EH (cell line): ENCODE results near the gene GPX2.

Experiments used
- DNase-seq: peaks from one replicate; pipeline ENCODE4 v3.0.0-alpha.2; 2015; ENCODE audit warnings: low read depth

Gene GPX2

DNA sequence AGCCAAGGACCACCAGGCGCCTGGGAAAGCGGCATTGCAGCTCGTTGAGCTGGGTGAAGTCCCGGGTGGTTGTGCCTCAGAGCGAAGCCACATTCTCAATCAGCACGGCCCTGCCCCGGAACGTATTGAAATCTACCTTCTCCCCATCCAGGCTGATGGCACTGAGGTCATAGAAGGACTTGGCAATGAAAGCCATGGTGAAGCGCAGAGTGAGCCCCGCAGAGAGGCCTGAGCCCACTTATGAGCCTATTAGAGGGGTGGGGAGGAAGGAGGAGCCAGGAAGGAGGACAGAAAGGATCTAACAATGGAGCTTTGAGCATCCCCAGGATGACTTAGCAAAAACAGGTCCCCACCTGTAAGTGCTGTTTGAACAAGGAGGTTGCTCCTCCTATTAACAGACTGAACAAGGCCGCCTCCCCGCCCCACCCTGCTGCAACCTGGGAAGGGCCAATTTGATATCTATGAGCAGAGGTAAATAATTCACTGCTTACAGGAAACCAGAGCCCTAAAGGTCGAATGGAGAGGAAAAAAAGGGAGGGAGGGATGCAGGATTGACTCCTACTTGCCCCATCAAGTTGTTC, at the start of gene GPX2:
Gene GPX2 (minus strand): TSS at position 215 of the 581 bp plus-strand sequence. CDS start 19 bp downstream, at position 196.
- no peak for DNase-seq

DNA sequence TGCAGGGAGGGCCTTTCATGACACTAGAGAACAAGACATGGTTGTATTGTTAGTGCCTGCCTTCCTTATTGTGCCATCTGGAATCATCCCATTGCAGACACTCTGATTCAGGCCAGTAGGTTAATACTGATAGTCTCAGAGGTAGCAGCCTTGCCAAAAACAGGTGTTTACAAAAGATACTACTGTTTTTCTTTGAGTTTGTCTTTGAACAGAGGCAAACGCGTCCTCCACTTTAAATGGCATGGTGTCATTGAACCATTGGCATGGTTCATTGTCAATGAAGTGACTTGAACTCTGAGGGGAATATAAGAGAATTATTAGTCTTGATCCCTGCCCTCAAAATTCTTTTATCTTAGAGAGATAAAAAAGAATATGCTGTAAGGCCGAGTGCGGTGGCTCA, 48.4 kb upstream of the GPX2 start:
- DNase-seq: no peak

DNA sequence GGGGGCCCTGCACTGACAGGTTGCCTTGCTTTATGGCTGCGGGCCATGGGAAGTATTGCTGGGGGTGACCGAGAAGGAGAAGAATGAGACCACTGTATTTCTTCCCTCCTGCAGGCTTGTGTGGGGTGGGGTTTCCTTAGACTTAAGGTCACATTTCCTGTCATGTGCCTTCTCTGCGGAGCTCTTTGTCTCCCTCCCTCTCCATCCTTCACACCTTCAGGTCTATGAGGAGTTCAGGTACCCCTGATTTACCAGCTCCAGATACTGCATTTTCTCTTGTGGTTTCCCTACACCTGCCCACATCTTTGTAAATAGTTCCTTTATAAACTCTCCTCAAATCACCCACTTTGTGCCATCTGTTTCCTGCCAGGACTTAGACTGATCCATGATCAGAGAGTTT, 47.8 kb upstream of the GPX2 start:
- DNase-seq: no peak

DNA sequence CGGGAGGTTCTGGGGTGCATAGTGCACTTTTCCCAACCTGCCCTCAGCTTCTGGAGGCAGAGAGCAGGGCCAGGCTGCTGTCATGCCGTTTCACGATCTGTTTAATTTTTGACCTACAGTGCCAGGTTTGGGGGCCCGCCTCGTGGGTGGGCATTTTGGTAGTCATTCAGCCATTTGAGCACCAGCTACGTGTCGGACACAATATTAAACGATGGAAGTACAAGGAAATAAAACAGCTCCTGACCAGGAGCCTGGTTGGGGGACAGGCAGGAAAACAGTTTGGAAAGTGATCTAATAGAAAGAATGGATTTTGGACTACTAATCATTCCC, 44.9 kb upstream of the GPX2 start:
- no peak for DNase-seq

DNA sequence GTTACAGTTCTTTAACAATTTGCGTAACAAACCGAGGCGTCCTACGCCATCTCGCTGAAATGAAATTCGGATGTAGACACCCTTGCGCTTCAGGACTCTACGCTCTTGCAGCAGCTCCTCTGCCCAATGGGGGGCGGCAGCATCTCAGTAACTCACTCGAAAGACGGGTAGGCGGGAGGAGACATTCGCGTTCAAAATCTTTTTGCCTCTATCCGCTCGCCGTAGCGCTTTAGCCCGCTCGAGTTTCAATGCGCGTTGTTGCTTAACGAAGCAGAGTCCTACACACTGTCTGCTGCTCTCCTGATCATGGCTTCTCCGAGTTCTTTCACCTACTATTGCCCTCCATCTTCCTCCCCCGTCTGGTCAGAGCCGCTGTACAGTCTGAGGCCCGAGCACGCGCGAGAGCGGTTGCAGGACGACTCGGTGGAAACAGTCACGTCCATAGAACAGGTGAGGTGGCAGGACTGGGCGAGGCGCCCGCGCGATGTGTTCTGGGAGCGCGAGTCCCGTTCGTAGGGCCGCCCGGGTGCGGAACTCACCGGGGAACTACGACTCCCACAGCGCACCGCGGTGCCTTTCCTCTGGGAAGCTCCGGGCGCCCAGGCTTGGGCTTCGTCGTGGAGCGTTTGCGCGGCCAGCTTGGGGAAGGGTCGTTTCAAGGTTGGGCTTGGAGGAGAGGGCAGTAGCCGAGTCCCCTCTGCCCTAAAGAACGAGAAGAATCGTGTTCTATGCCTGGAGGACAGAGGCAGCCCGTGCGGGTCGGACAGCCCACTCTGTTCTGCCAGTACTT, 44.3 kb upstream of the GPX2 start, which contains the start of gene FNTB:
Gene FNTB (plus strand): TSS at position 248 of the 790 bp plus-strand sequence. CDS start 59 bp downstream, at position 307.
- peak; percentile 97 for DNase-seq

DNA sequence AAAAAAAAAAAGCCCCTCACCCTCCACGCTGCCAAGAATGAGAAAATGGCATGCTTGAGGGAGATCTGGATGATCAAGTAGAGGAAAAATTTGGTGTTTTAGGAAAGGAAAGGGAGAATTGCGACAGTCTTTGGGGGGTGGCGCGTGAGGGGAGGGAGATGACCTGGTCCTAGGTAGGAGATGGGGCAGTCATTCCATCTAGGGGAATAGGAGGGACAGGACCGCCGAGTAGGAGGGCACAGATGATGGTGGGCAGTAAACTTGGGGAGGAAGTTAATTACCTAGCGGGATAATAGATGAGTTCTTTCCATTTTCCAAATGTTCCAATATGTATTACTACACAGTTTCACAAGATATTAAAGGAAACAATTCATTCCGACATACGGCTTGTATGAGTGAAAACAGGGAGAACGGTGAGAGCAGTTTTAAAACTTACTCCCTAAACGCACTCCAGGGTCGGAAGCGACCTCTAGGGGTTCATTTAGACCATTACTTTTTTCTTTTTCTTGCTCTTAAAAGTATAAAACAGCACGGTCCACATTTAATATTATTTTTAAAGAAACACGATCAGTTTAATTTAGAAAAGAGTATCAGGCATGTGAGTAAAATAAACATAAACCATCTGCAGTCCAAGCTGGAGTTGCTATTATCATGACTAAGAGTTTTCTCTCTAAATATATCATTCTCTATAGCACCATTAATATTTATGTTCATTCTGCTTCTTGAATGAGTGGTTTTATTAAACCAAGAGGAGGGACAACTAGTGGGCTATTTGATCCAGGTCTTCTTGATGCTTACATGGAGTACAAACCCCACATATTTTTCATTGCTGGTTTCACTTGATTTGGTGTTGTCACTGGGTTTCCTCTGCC, 41.1 kb upstream of the GPX2 start:
- peak; percentile 62 for DNase-seq

DNA sequence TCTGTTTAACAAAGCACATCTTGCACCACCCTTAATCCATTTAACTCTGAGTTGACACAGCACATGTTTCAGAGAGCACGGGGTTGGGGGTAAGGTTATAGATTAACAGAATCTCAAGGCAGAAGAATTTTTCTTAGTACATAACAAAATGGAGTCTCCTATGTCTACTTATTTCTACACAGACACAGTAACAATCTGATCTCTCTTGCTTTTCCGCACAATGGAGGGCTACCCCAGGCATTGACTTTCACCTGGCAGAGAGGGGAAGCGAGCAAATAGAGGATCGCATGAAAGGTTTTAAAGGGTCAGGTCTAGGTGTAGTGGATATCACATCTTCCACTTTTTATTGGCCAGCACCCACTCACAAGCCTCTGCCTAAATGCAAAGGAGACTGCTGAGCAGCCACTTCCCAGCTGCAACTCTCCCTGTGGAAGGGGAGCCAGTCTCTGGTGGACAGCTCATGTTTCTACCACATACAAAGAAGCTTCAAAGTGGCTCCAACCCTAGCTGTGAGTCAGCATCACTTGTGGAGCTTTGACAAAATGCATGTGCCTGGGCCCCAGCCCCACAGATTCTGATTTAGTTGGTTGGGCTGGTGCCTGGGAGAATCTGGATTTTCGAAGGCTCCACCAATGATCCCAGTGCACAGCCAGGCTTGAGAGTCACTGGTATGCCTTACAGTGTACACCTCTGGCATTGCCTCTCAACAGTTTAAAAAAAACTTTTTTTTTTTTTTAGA, 37.0 kb upstream of the GPX2 start:
- peak; percentile 53 for DNase-seq

DNA sequence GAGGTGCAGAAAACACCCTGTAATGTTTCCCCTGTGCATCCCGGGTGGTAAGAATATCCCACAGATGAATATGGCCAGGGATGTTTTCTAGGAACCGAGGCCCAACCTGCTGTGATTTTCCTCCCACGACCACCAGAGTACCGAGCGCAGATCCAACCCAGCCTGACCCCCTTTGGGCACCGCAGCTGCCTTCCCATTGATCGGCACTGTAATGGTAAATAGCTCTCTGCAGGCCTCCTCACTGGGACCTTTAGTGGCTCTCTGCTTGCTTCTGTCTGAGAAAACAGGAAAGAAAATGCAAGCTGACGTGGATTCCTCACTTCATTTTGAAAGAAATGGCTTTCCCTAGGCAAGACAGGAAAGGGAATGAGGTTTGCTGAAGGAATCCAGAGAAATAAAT, 32.0 kb upstream of the GPX2 start:
- DNase-seq: no peak

DNA sequence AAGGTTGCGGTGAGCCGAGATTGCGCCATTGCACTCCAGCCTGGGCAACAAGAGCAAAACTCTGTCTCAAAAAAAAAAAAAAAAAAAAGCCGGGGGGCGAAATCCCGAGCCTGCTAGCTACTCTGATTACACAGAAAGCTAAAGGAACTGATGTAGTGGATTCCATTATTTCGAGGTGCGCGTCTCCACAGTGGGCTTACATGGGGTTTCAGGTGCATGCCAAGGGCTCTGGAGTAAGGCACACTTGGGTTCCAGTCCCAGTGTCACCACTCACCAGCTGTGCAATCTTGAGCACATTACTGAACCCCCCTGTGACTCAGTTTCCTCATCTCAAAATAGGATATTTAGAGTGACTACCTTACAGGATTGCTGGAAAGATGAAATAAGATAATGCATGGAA, 31.3 kb upstream of the GPX2 start:
- no peak for DNase-seq

DNA sequence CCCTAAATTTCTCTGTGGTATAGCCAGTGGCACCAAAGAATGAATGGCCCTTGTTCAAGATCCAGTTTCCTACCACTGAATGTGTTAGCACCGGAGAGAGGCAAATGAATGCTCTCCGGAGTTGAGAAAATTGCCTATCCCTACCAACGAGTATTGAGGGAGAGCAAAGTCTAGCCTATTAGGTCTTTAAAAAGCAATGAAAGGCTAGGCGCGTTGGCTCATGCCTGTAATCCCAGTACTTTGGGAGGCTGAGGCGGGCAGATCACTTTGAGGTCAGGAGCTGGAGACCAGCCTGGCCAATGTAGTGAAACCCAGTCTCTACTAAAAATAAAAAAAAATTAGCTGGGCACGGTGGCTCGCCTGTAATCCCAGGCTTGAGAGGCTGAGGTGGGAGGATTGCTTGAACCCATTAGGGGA, 30.5 kb upstream of the GPX2 start:
- no peak for DNase-seq

DNA sequence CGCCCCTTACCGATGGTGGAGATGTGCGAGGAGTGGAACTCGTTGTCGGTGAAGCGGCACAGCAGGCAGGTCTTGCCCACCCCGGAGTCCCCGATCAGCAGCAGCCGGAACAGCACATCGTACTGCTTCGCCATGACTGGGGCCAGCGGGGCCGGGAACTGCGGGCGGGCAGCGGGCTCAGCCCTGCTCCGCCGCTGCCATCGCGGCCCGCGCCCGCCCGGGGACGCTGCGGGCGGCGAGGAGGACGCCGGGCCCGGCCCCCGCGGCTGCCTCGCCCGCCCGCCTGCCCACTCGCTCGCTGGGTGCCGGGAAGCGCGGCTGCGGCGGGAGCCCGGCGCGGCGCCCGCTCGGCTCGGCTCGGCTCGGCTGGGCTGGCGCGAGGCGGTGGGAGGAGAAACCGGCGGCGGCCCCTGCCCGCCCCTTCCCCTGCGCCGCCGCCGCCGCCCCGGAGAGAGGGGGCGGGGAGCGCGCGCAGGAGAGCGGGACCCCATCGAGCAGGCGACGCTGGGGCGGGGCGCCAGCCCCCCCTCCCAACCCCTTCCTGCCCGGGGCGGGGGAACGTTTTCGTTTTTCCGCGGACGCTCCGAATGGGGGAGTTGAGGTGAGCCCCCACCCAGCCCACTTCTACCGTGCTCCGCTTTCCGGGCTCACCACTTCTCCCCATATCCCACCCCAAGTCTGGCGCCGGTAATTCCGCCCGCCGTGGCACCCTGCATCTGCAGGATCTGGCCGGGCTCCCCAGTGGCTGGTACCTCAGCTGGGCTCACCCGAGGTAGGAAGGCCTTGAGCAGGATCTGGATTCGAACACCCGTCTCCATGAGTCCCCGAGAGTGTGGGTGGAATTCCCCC, 29.6 kb upstream of the GPX2 start, which contains the start of gene RAB15:
Gene RAB15 (minus strand): TSS at position 394 of the 849 bp plus-strand sequence. CDS start 260 bp downstream, at position 134.
- peak; percentile 52 for DNase-seq

DNA sequence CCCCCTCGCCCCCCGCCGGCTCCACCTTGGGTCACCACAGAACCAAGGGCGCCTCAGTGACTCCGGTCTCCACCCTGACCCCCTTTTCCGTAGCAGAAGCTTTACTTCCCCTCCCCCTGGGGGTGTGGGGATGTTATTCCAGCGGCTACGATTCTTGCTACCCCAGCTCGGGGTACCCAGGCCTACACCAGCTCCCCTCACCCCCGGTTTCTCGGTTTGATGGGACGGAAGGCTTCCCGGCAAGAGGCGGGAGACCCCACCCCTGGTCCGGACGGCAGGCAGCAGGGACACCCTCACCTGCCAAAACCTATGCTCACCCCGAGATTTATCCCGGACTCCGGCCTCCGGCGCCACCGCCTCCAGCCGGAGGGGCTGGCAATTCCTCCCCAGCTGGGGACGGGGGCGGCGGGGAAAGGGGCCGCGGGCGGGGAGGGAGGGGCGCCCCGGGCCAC, 29.0 kb upstream of the GPX2 start:
- no peak for DNase-seq

DNA sequence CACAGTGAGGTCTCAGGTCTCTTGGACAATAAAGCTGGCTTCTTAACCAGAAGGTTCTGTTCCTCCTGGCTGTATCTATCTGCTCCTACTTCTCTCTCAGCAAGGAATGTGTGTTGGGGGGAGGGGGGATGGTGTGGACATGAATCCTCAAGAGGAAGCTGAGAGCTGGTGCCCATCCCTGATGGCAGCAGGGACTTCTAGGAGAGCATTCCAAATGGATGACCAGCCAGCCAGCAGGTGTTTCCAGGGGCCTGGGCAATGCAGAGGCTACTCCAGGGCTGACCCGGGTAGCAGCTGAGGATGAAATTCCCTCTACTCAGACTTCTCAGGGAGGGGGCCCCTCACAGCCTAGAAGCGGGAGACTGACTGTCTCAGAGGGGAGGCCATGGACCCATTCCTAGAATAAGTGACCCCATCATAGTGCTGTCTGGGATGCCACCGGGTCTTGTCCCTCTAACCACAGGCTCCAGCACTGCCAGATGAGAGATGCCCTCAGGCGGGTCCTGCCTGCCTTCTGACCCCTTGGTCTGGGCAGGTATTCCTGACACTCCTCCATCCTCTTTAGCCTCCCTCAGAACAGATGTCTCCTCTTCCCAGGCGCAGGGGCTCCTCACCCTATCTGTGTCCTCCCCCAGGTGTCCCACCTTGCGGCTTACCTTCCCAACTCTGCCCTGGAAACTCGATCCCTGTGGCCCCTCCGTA, 28.4 kb upstream of the GPX2 start:
- DNase-seq: peak; percentile 57

DNA sequence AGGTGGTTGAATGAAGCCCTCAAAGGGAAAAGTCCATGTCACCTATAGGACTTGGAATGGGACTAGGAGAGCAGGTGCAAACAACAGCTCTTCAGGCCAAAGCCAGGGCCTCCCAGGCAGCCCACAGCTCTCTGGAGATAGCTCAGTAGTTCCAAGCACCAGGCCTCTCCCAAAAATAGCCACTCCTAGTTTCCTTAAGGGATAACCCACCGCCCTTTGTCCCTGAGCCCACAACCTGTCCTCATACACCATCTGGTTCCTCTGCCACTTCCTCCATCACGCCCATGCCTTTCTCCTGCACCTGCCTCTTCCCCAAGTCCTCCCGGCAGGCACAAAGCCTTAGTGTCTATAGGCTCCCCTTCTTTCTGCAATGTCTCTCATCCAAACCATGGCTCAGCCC, 27.5 kb upstream of the GPX2 start:
- no peak for DNase-seq

DNA sequence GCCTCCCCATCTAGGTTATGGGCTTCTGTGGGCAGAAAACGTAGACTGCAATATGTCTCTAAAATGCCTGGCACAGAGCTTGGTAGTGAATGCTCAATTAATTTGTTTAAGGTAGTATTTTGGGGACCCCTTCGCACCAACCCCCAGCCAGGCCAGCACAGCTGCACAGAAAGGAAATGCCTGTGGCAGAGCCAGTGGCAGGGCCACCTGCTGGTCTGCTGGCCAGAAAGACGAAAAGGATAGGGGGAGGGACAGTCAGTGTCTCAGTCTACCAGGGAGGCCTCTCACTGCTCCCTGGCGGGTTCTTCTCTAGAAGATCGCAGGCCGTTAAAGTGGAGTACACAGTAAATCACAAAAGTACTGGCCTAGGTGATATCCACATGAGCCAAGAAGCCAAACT, 26.1 kb upstream of the GPX2 start:
- no peak for DNase-seq

DNA sequence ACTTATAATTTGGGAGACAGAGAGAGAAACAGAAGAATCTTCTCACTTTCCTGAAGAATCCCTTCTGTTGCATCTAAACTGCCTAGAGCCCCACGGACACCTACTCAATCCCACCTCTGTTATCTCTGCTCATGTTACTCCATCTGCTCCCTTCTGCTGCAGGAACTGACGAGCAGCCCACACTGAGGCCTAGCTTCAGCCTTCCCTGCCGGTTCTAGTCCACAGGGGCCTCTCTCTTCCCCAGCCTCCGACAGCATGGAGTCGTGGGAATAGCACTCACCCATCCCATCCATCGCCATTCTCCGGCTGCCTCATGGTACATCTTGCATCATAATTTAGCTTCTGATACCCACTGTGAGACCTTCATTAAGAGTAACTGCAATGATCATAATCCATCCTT, 25.6 kb upstream of the GPX2 start:
- no peak for DNase-seq

DNA sequence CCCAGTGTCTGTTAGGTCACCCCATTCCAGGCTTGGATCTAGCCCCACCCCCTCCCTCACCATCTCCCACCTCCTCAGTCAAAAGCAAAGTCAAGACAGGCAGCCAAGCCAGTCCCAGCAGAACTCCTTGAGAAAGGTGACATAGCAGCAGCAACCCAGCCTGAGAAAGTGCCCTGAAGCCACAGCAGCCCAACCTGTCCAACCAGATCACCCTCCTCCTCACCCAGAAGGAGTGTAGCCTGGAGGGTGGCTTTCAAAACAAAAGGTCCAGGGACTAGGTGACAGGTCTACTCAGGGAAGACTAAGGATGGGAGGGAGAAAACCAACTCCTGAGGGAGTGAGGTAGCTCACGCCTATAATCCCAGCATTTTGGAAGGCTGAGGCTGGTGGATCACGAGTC, 24.4 kb upstream of the GPX2 start:
- DNase-seq: no peak

DNA sequence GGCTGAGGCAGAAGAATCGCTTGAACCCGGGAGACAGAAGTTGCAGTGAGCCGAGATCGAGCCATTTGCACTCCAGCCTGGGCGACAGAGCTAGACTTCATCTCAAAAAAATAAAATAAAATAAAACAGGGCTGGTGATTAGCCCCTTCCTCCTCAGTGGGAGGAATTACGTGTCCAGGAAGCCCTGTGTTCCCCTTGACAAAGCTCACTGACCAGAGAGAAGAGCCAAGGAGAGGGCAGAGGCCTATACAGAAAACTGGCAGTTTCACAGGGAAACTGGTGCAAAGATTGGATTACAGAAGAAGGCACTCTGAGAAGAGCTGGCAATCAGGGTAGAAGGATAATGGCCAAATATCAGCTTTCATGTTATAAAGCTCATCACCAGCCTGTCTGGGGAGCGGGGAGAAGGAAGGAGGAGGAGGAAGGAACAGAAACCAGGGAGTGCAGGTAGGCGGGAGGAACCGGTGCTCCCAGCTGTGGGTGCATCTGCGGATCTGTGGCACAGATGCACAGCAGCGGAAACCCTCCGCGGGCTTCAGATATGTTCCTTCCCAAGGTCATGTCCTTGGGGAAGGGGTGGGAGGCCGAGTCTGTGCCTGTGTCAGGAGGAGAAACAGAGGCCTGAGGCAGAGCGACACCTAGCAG, 22.9 kb upstream of the GPX2 start:
- no peak for DNase-seq

DNA sequence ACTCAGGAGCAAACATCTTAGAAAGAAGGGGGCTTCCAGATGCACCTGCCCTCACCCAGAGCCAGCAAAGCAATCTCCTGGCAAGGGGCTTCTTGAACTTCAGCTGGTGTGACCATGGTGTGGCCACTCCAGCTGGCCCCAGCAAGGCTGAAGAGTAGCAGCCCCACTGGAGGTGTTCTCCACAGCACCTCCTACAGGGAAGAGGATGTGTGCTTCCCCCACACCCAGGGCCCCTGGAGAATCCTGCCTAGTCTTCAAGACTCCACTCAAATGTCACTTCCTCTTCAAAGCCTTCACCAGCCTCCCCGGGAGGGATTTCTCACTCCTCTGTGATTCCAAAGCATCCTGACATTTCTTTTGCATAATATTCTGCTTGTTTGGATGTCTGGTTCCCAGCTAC, 21.1 kb upstream of the GPX2 start:
- no peak for DNase-seq

DNA sequence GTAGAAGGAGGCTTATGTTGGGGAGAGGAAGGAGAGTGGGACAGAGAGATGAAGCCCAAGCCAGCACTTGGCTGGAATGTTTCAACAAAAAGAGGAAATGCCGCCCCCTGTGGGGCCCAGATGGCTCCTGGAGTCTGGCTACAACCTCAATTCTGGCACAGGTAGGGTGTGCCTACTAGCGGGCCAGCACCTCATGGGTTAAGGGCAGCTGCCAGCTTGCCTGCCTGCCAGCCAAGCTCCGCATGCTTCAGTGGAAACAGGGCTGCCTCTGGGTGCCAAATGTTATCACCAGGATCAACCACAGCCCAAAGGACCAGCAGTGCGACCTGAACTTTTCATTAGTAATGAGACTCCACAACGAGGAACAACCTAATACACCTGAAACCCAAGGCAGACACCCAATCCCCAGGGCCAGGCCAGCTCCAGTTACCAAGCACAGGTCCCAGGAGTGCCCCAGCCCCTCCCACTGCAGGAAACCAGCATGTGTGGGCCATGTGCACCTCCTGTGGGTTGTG, 18.3 kb upstream of the GPX2 start:
- DNase-seq: no peak
